ENCODE data around the gene KNTC1. TPM values are rescaled to one million over a fixed set of nuclear protein-coding genes. Genes with fewer than 3 reads are reported as not detected.
A peak's percentile ranks its signal among the peaks of the same experiment; 100 is the strongest.
"Not testable (repeated sequence)": the region's sequence is repeated elsewhere in the genome, so short reads cannot be mapped to it uniquely, and the experiment has no call there.

Gene KNTC1
- total RNA-seq (10 to 100 TPM in 1 of 9 donors, 1 to 10 TPM in 8; 2.2 to 10.4 (median 2.9) TPM), polyA plus RNA-seq (1 to 10 TPM; 2.1 to 2.5 TPM)
- long read RNA-seq, donor 1, result 0 reads
- long read RNA-seq, donor 2, partial matches to known transcripts, result 0 of 1 reads
- long read RNA-seq, donor 2, other reads (novel, unspliced or antisense), result 1 of 1 reads
- long read RNA-seq, donor 3, partial matches to known transcripts, result 2 of 2 reads
- long read RNA-seq, donor 3, other reads (novel, unspliced or antisense), result 0 of 2 reads

DNA sequence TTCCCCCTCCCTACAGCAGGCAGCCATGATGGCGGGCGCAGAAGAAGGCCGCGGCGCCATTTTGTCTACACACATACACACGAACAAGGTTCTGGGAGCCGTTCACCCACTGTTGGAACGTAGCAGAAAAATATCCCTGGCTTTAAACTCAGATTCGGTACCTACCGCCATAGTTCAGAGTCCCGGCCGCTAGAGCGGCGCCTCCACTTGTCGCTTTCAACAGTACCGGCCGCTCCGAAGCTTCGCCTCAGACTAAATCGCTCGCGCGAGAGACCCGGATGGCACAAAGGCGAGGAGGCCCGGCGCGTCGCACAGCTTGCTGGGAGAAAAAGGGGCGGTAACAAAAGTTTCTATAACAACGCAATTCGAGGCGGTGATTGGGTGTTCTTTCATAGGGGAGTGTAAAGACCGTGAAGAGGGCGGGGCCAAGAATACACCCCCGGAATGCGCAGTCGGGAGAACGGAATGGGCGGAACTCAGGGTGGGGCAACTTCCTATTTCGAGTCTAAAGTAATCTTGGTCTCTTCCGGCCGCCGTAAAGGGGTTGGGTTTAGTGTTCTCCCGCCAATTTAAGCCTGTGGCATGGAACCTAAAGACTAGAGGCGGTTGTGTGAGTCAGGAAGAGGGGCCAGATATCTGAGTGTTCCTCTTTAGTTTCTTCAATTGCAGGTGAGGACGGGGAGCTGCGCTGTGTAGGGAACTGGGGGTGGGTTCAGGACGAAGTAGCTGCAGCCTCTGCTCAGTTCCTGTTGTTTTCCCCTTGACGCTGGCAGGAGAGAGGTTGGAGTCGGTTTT is at the start of gene KNTC1, which contains the start of gene RSRC2:
Gene KNTC1, plus strand, starts transcription at position 567 of the 795 bp plus-strand sequence. CDS start 2,815 bp downstream, outside the sequence.
Gene RSRC2, minus strand, starts transcription at position 254 of the 795 bp plus-strand sequence. Its CDS starts 83 bp downstream, at position 171.
- intact Hi-C loops (cut with DNase I), result loop anchor here in 4 of 10 donors (1.0 to 10.0 kb wide), 5 partner anchors 26 to 228 kb away; partner anchors contain the start of genes DENR (in 3 of the 4) and ZCCHC8 (in 3 of the 4)
- TF ChIP-seq POLR2A (IDR thresholded peaks at IDR 0.05), result peak in 1 of 2 donors; percentile 82
- TF ChIP-seq CTCF (IDR thresholded peaks at IDR 0.05), result no peak
- peak within 1 kb of the TSS; percentile 91 to 100 (median 98) for H3K27ac ChIP-seq
- whole genome bisulfite sequencing, 4 donors, result 0 to 1% (median 0%) methylated on average over 50 to 51 of the region's 51 CpGs
- ATAC-seq (peak; percentile 96 to 99 (median 98)), DNase-seq (peak; percentile 96 to 99 (median 99))
- no peaks in the 10 kb centered on the region for H3K27me3 ChIP-seq
- H3K4me1 ChIP-seq, result peaks cover 12 to 47% (median 41%) of the 10 kb centered on the region in 12 donors
- H3K9me3 ChIP-seq, result no peaks in the 10 kb centered on the region
- H3K4me3 ChIP-seq, result peak within 1 kb of the TSS; percentile 56 to 92 (median 78)
- peaks cover 0 to 37% (median 15%) of the 10 kb centered on the region in 9 donors for H3K36me3 ChIP-seq

DNA sequence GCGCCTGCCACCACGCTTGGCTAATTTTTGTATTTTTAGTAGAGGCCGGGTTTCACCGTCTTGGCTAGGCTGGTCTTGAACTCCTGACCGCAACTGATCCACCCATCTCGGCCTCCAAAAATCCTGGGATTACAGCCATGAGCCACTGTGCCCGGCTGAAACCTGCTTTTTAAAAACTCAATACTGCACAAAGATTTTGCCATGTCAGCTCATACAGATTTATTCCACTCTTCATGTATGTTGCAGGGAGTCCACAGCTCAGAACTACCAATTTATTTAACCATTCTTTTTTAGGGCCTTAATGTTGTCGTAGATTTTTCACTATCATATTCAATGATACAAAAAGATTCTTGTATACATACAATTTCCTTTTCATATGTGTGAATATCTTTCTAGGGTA is 46.3 kb upstream of the KNTC1 start:
- Histone ChIP-seq H3K27me3 (no peaks in the 10 kb centered on the region), H3K27ac (no peak overlapping the region), H3K4me1 (no peaks in the 10 kb centered on the region), H3K4me3 (no peak overlapping the region), H3K9me3 (no peaks in the 10 kb centered on the region), H3K36me3 (peaks cover 0 to 100% (median 99%) of the 10 kb centered on the region in 9 donors)
- ATAC-seq, result no peak
- TF ChIP-seq CTCF (IDR thresholded peaks at IDR 0.05) (no peak), POLR2A (IDR thresholded peaks at IDR 0.05) (no peak)
- intact Hi-C loops (cut with DNase I), result no loop called here
- peak in 1 of 5 donors; percentile 7 for DNase-seq
- whole genome bisulfite sequencing, 4 donors, result 95 to 99% (median 96%) methylated on average over 8 of the region's 8 CpGs

GRCh38 chr12:122481861-122482260 is 45.2 kb upstream of the KNTC1 start:
- no peak overlapping the region for H3K4me3 ChIP-seq
- H3K4me1 ChIP-seq, result no peaks in the 10 kb centered on the region
- 94 to 97% (median 96%) methylated on average over 6 of the region's 6 CpGs for WGBS, 4 donors
- intact Hi-C loops (cut with DNase I), result no loop called here
- H3K27me3 ChIP-seq, result no peaks in the 10 kb centered on the region
- DNase-seq (no peak), ATAC-seq (no peak)
- TF ChIP-seq CTCF (IDR thresholded peaks at IDR 0.05) (no peak), POLR2A (IDR thresholded peaks at IDR 0.05) (no peak)
- peaks cover 0 to 100% (median 99%) of the 10 kb centered on the region in 9 donors for H3K36me3 ChIP-seq
- no peak overlapping the region for H3K27ac ChIP-seq
- no peaks in the 10 kb centered on the region for H3K9me3 ChIP-seq

DNA sequence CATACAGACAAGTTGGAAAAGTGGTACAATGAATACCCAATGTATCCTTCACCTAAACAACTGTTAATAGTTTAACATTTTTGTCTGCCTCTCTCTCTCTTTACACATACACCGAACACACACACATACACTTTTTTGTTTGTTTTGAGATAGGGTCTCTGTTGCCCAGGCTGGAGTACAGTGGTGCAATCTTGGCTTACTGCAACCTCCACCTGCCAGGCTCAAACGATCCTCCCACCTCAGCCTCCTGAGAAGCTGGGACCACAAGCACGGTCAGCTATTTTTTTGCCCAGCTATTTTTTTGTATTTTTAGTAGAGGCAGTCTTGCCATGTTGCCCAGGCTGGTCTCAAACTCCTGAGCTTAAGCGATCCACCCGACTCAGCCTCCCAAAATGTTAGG is 43.1 kb upstream of the KNTC1 start:
- peaks cover 0 to 100% (median 99%) of the 10 kb centered on the region in 9 donors for H3K36me3 ChIP-seq
- H3K4me3 ChIP-seq, result no peak overlapping the region
- no peaks in the 10 kb centered on the region for H3K27me3 ChIP-seq
- no peaks in the 10 kb centered on the region for H3K9me3 ChIP-seq
- ATAC-seq (no peak), DNase-seq (no peak)
- no peak for TF ChIP-seq POLR2A (IDR thresholded peaks at IDR 0.05)
- TF ChIP-seq CTCF (IDR thresholded peaks at IDR 0.05), result no peak
- H3K27ac ChIP-seq, result no peak overlapping the region
- no peaks in the 10 kb centered on the region for H3K4me1 ChIP-seq
- WGBS, 4 donors, result 93 to 97% (median 94%) methylated on average over 5 of the region's 5 CpGs
- intact Hi-C loops (cut with DNase I), result loop anchor here in 1 of 10 donors (2.0 kb wide), 1 partner anchor 21 kb away; no protein-coding TSS in a partner anchor

DNA sequence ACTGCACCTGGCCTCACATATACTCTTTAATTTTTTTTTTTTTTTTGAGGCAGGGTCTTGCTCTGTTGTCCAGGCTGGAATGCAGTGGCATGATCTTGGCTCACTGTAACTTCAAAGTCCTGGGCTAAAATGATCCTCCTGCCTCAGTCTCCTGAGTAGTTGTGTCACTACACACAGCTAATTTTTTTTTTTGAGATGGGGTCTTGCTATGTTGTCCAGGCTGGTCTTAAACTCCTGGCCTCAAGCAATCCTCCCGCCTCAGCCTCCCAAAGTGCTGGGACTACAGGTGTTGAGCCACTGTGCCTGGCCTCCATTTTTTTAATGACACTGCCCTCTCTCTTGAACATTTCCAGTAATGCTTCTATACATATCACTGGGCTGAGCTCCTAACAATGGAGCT is 42.7 kb upstream of the KNTC1 start:
- intact Hi-C loops (cut with DNase I), result loop anchor here in 1 of 10 donors (2.0 kb wide), 1 partner anchor 20 kb away; no protein-coding TSS in a partner anchor
- ATAC-seq, result not testable (repeated sequence)
- WGBS, 4 donors, result 97 to 100% (median 99%) methylated on average over 1 of the region's 1 CpG

GRCh38 chr12:122486360-122486759 is 40.7 kb upstream of the KNTC1 start:
- ATAC-seq; H3K9me3 ChIP-seq; DNase-seq; H3K27me3 ChIP-seq; intact Hi-C loops (cut with DNase I); H3K4me1 ChIP-seq; H3K4me3 ChIP-seq; H3K27ac ChIP-seq: not testable (repeated sequence)
- peaks cover 0 to 100% (median 99%) of the 10 kb centered on the region in 9 donors for H3K36me3 ChIP-seq
- 95 to 98% (median 97%) methylated on average over 6 of the region's 6 CpGs for WGBS, 4 donors

More for the DNA sequence above, 42.7 kb upstream of the KNTC1 start:
- not testable (repeated sequence) for H3K4me3 ChIP-seq, H3K9me3 ChIP-seq, H3K27me3 ChIP-seq, H3K27ac ChIP-seq, H3K4me1 ChIP-seq, DNase-seq
- peaks cover 0 to 100% (median 99%) of the 10 kb centered on the region in 9 donors for H3K36me3 ChIP-seq

Measured in heart left ventricle (tissue), 16 donors.